MM.1S (cell line): ENCODE data around the gene BTBD9.

Experiments
- DNase-seq: peaks from one replicate; pipeline ENCODE4 v3.0.0-alpha.2; 2015
- H2AFZ ChIP-seq: fragments of 300-600 bp; sonication (generic); 2 replicates; pipeline ENCODE4 v1.6.0; 2016; ENCODE audit warnings: antibody characterized with exemption, low read length
- H3F3A ChIP-seq: fragments of 300-600 bp; sonication (generic); 2 replicates; pipeline ENCODE4 v1.6.1; 2016; ENCODE audit warnings: mild to moderate bottlenecking, antibody characterized with exemption, low read length, moderate library complexity, mixed read lengths; ENCODE audit not compliant: insufficient read depth
- H3K27ac ChIP-seq: fragments of 300-600 bp; sonication (generic); 2 replicates; pipeline ENCODE4 v1.5.1; 2016; ENCODE audit warnings: mild to moderate bottlenecking, low read length
- H3K27me3 ChIP-seq: fragments of 300-600 bp; sonication (generic); replicated peaks from 2 replicates; pipeline ENCODE4 v1.6.0; 2016; ENCODE audit warnings: low read length; ENCODE audit not compliant: insufficient read depth
- H3K36me3 ChIP-seq: fragments of 300-600 bp; sonication (generic); replicated peaks from 2 replicates; pipeline ENCODE4 v1.6.1; 2016; ENCODE audit warnings: mild to moderate bottlenecking, low read length, mixed read lengths; ENCODE audit not compliant: insufficient read depth
- H3K4me1 ChIP-seq: fragments of 300-600 bp; sonication (generic); 2 replicates; pipeline ENCODE4 v1.6.1; 2016; ENCODE audit warnings: low read length, mixed read lengths
- H3K4me2 ChIP-seq: fragments of 300-600 bp; sonication (generic); 2 replicates; pipeline ENCODE4 v1.6.0; 2016; ENCODE audit warnings: low read depth, low read length
- H3K4me3 ChIP-seq: fragments of 300-600 bp; sonication (generic); 2 replicates; pipeline ENCODE4 v1.5.1; 2016; ENCODE audit warnings: low read length, mixed read lengths
- H3K79me2 ChIP-seq: fragments of 300-600 bp; sonication (generic); 2 replicates; pipeline ENCODE4 v1.6.1; 2016; ENCODE audit warnings: mixed run types, low read length, mixed read lengths
- H3K9ac ChIP-seq: fragments of 300-600 bp; sonication (generic); 2 replicates; pipeline ENCODE4 v1.6.1; 2016; ENCODE audit warnings: low read length, mixed read lengths
- H3K9me2 ChIP-seq: fragments of 300-600 bp; sonication (generic); replicated peaks from 2 replicates; pipeline ENCODE4 v1.6.1; 2016; ENCODE audit warnings: mild to moderate bottlenecking, low read length, mixed read lengths; ENCODE audit not compliant: insufficient read depth
- H3K9me3 ChIP-seq: fragments of 300-600 bp; sonication (generic); replicated peaks from 2 replicates; pipeline ENCODE4 v1.6.1; 2016; ENCODE audit warnings: mild to moderate bottlenecking, low read length, mixed read lengths; ENCODE audit not compliant: insufficient read depth
- H4K20me1 ChIP-seq: fragments of 300-600 bp; sonication (generic); 2 replicates; pipeline ENCODE4 v1.6.1; 2016; ENCODE audit warnings: mild to moderate bottlenecking, low read length, moderate library complexity, mixed read lengths; ENCODE audit not compliant: insufficient read depth
- CTCF ChIP-seq: fragments of 300-600 bp; sonication (generic); IDR thresholded peaks from 2 replicates; pipeline ENCODE4 v1.5.1; 2016; ENCODE audit warnings: antibody characterized with exemption, low read length, mixed read lengths
- EZH2 ChIP-seq: fragments of 300-600 bp; sonication (generic); optimal IDR thresholded peaks from 2 replicates; pipeline ENCODE3; 2017; ENCODE audit warnings: low read depth, mild to moderate bottlenecking, antibody characterized with exemption, low read length, mixed read lengths
- EZH2phosphoT487 ChIP-seq: fragments of 300-600 bp; sonication (generic); IDR thresholded peaks from 2 replicates; pipeline ENCODE4 v1.6.1; 2018; ENCODE audit warnings: antibody characterized with exemption, low read length

Gene BTBD9

DNA sequence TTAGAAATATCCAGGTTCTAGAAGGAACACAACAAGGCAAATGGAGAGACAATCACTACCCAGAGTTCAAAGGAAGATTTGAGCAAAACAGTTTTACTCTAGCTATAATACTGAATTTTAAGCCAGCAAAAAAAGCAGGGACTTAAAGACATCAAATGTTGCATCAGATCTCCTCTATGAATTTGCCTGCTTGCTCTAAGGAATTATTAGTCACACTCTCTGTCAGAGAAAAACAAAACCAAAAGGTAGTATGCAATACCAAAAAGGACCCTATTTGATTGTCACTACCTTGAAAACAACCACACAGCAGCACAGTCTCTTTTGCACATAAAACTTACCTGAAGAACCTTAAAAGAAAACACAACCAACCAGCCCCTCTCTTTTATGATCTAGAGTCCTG is 46.3 kb downstream of the BTBD9 start:
- no peak for DNase-seq
- Histone ChIP-seq H3K9me3 (no peaks in the 10 kb centered on the region), H4K20me1 (no peaks in the 10 kb centered on the region), H3K9me2 (no peaks in the 10 kb centered on the region), H3K36me3 (no peaks in the 10 kb centered on the region), H3K4me1 (no peaks in the 10 kb centered on the region), H3K4me2 (no peak overlapping the region), H3K79me2 (no peaks in the 10 kb centered on the region), H3F3A (no peaks in the 10 kb centered on the region), H3K27me3 (no peaks in the 10 kb centered on the region), H3K9ac (no peak overlapping the region), H3K4me3 (no peak overlapping the region), H3K27ac (no peak overlapping the region), H2AFZ (no peak overlapping the region)
- no peak for TF ChIP-seq EZH2phosphoT487
- no peak for TF ChIP-seq EZH2
- TF ChIP-seq CTCF, result no peak

DNA sequence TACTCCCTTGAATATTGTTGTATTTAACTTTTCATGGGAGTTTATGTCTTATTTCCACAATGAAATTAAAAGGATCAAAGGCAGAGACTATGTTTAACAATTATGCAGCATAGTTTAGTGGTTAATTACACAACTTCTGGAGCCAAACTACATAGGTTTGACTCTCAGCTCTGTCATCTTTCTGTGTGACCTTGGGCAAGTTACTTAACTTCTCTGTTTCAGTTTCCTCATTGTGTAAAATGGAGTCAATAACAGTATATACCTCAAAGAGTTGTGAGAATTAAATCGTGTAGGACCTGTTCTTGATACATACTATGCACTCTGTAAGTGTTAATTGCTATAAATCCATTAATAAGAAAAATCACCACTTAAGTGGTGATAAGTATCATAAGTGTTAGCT is 48.3 kb downstream of the BTBD9 start:
- Histone ChIP-seq H3K9me2 (no peaks in the 10 kb centered on the region), H3K36me3 (no peaks in the 10 kb centered on the region), H3K27ac (no peak overlapping the region), H3K4me3 (no peak overlapping the region), H3K9ac (no peak overlapping the region), H3K4me2 (no peak overlapping the region), H3K9me3 (no peaks in the 10 kb centered on the region), H2AFZ (no peak overlapping the region), H3K27me3 (no peaks in the 10 kb centered on the region), H3K79me2 (no peaks in the 10 kb centered on the region), H3K4me1 (no peaks in the 10 kb centered on the region), H3F3A (no peaks in the 10 kb centered on the region), H4K20me1 (no peaks in the 10 kb centered on the region)
- no peak for DNase-seq
- TF ChIP-seq CTCF (no peak), EZH2 (no peak), EZH2phosphoT487 (no peak)

- Histone ChIP-seq H2AFZ (no peak overlapping the region), H3K27me3 (no peaks in the 10 kb centered on the region), H3K4me1 (no peaks in the 10 kb centered on the region), H3K36me3 (no peaks in the 10 kb centered on the region), H3K4me2 (no peak overlapping the region), H4K20me1 (no peaks in the 10 kb centered on the region), H3K79me2 (no peaks in the 10 kb centered on the region), H3F3A (no peaks in the 10 kb centered on the region), H3K27ac (no peak overlapping the region), H3K9me2 (no peaks in the 10 kb centered on the region), H3K9ac (no peak overlapping the region), H3K9me3 (no peaks in the 10 kb centered on the region), H3K4me3 (no peak overlapping the region)
- DNase-seq, result no peak
- TF ChIP-seq CTCF, result no peak
- TF ChIP-seq EZH2, result no peak
Observed at GRCh38 chr6:38589367-38589720, 50.4 kb downstream of the BTBD9 start.
